GM12872 (cell line): ENCODE measurements around the gene NAALADL2.

Experiments used
- CTCF ChIP-seq: IDR thresholded peaks from 3 replicates; pipeline ENCODE4 v1.5.1; 2011; ENCODE audit warnings: low read depth, mild to moderate bottlenecking, low read length, moderate library complexity; ENCODE audit not compliant: insufficient read depth

The NAALADL2 gene

GRCh38 chr3:175279457-175279856 lies 420.3 kb downstream of the NAALADL2 start:
- TF ChIP-seq CTCF = no peak

DNA sequence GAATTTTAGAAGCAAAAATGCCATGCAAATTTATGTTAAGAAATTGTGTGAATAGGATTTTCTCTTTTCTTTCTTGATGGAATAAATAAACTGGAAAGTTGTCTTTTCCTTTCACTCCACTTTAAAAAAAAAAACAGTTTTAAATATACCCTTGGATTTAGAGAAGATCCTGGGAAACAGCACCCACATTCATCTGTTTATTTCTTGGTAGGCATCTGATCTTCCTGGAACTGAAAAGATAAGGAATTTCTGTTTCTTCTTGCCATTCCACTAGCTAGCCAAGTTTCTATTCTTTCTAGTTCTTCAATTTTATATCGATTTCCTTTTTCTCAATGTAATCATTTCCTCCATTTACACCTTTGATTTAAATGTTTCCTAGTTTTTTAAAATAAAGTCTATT lies 420.8 kb downstream of the NAALADL2 start:
- no peak for TF ChIP-seq CTCF

- no peak for TF ChIP-seq CTCF
These were observed 428.3 kb downstream of the NAALADL2 start for GRCh38 chr3:175287361-175287963.

DNA sequence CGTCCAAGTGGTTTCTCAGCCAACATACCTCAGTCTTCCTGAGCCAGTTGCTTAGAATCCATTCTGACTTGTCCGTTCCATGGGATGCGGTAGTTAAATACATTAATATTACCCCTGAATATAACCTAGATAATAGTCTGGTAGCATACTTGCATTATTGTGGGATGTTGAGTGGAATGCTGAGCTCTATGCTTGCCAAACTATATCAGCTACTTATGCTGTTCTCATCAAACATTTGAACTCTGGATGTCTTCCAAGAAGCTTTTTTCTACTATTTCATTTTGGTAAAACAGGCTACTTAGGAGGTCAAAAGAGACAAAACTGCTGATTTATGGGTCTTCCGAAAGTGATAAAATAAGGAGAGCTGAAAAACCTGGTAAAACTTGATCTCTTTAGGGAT lies 429.5 kb downstream of the NAALADL2 start:
- no peak for TF ChIP-seq CTCF

DNA sequence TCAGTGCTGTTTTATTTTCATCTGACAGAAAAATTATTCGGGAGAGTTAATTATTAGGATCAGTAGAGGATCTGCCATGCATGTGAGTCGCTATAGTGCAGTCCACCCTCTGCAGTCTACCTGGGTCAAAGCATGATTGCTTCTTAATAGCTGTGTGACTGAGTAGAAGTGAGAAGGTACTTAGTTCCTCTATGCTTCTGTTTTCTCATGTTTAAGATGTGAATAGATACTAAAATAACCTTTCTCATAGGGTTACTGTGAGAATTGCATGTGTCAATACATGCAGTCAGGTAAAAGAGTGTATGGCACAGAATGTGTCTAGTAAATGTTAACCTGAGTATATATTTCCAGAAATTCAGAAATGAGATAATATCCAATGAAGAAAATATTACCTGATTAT lies 435.7 kb downstream of the NAALADL2 start:
- no peak for TF ChIP-seq CTCF

DNA sequence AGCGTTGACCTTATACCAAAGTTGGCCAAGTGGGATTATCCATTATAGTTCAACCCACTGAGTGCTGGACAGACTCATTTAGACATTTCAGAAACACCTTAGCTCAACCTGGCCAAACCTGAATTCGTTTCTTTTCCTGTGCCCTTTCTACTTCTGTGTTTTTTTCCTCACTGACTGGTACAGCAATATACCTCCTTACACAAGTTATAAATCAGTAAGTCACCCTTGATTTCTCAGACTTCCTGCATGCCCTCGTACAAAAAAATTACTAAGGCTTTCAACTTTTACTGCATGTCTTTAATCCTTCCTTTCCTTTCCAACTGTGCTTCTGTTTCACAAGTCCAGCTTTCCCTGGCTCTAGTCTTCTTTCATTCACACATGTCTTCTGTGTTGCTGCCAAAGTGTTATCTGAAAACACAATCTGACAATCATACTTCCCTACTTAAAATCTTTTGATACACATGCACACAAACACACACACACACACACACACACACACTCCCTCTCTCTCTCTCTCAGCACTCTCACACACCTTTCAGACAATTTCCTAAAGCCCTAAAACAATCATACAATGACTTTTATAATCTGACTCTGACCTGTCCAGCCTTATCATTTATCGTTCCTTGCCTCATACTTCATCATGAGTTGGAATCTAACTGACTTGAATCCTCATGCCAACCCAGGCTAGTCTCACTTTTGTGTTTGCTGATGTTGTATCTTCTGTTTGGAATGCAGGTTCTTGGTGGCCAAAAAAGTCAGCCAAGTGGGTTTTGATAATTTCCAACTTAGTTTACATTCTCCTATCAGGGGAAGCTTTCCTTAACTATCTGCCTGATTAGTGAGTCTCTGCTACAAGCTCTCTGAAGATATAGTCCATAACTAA lies 436.4 kb downstream of the NAALADL2 start:
- no peak for TF ChIP-seq CTCF

DNA sequence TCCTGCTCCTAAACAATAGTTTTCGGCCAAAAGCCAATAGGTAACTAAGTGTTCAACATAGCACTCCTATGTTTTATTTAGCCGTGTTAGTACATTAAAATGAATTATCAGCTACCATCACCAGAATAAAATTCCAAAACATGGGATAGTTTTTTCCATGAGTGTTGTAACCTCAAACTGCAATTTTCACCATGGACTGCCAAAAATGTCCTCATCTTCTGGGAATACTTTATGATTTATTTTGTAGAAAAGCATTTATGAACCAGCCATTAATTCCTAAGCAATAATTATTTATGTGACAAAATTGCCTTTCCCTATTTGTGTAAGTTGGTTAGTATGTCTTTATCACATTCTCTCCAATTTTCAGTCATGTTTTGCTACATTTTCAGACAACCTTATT lies 438.1 kb downstream of the NAALADL2 start:
- no peak for TF ChIP-seq CTCF
